ENCODE data around the gene KAZN.

Gene KAZN

DNA sequence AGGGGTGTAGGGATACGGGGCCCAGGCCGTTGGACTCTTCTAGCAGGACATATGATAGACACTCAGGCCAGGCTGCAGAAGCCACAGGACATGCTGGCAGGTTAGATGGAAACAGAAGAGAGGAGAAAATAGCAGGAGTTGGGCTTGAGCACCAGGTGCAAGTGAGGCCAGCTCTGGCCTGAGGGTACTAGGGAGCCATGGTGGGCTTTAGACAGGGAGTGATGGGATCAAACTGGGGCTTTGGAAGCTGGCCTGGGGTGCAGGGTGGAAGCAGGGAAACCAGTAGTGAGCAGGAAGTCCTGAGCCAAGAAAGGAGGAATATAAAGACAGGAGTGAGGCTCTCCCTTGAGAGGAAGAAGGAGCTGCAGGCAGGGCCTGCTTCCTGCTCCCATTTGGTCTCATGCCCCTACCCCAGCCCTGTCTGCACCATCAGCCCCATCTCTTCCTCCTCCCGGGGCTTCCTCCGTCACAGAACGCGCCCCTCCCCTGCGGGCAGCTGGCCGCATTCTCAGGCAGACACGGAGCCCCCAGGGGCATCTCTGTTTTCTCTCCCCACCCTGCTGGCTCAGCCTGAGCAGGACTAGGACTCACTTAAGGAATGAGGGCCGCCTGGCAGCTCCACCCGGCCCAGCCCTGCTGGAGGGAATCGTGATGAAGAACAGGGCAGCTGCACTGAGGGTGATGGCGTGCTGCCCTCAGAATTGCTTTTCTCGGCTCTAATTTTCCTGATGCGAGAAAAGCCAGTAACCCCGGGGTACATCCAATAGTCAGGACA lies 389.5 kb downstream of the KAZN start:
- DNase-seq (ENCODE audit: low read depth), result no peak

DNA sequence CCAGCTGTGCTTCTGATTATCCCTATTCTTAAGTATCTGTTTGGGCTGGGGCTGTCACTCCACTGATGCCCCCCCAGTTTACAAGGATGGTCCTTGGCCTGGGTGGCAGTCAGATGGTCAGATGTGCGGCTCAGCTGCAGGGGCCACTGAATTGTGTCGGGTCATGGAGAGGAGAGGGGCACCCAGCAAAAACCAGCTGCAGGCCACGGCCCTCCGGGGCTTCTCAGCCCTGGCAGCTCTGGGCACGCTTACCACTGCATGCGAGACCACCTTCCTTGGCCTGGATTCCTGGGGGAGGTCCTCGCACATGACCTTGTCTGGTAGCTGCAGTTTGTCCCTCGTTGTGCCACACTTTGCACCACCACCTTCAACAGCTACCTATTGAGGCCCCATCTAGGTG lies 390.2 kb downstream of the KAZN start:
- DNase-seq (ENCODE audit: low read depth), result no peak

DNA sequence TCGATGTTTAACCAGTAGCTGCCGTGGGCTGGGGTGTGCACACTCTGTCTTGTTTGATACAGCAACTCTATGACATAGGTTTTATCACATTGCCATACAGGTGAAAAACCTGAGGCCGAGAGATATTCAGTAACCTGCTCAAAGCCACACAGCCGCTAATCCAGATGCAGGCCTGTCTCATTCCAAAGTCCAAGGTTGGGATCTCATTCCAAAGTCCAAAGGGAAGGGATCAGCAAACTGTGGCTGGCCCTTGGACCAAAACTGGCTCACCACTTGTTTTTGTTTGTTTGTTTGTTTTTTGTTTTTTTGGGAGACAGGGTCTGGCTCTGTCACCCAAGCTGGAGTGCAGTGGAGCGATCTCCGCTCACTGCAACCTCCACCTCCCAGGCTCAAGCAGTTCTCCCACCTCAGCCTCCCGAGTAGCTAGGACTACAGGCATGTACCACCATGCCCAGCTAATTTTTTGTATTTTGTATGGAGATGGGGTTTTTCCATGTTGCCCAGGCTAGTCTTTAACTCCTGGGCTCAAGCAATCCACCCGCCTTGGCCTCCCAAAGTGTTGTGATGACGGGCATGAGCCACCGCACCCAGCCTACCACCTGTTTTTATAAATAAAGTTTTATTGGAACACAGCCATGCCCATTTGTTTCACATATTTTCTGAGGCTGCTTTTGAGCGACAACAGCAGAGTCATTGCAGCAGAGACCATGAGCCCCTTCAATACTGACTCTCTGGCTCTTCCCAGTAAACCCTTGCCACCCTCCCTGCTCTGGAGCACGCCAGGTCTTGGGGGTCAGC lies 391.6 kb downstream of the KAZN start:
- DNase-seq (ENCODE audit: low read depth), result no peak

DNA sequence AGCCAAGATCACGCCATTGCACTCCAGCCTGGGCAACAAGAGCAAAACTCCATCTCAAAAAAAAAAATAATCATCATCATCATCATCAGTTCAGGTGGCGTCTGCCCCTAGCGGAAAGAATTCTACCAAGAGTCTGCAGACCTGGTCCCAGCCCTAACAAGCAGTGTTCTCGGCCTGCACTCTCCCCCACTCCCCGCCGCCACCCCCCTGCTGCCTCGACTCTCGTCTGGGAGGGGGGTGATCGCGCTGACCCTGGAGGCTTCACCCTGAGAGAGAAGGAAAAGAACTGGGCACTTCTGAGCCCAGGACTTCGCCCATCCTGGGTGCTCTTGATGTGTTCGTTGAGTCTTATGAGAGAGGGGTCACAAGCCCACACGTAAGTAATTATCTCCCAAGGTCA lies 394.9 kb downstream of the KAZN start:
- no peak for DNase-seq (ENCODE audit: low read depth)

- no peak for DNase-seq (ENCODE audit: low read depth)
Measured at GRCh38 chr1:14994148-14994547, 395.7 kb downstream of the KAZN start.

DNA sequence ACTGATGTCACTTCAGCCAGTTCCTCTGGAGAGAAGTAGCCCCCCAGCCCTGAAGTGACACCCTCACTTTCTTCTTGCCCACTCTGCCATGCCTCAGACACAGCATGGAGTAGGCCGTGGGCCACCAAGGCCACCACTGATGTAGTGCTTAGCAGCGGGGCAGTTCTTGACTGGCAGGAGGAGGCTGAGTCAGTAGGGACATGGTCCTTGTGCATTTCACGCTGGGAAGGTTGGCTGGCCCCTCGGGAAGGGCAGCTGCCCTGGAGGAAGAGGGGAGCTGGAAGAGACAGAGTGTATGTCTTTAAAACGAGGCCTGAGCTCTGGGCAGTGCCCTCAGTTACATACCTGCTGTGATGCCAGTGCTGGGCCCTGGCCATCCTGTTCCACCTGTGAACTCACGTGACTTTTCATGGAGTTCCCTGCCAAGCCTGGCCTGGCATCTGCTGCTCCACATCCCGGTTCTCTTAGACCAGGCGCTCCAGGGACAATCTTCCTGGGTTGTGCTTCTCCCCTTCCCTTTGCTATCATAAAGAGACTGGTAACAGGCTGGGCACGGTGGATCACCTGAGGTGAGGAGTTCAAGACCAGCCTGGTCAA lies 396.5 kb downstream of the KAZN start:
- no peak for DNase-seq (ENCODE audit: low read depth)

DNA sequence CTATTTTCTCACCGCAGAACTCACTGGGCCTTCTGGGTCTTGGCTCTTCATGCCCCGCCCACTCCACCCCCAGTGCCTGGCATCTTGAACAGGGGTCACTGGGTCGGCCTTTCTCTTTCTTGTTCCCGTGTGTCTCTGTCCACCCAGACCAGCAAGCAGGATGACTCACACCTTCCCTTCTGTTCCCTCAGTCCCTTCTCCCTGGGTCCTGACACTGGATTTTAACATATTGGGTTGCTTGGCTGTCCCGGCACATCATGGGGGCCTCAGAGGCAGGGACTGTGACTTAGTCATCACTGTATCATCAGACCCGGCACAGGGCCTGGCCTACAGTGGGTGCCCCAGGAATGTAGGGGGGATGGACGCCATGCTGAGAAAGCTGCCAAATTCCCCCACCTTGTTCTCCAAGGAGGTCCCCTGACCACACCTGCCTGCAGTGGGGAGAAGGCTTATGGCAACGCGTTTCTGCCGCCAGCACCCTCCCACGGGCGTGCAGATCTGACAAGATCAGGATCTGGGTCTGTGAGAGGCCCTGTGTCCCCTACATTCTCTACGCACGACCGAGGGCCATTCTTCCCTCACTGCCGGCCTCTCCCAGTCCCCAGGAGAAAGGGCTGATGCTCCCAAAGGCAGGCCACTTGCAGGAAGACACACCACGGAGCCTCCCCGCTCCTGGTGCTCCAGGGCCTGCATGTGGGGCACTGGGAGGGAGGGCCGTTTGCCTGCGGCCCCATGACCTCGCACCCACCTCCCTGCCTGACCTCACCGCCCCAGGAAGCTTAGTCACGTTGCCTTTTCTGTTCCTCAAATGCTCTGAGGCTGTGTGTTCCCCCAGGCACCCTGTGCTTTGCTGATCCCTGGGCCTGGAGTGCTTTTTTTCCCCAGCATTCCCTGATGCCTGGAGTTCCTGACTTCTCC lies 397.9 kb downstream of the KAZN start:
- no peak for DNase-seq (ENCODE audit: low read depth)

- no peak for DNase-seq (ENCODE audit: low read depth)
Measured at GRCh38 chr1:14997646-14998276, 399.3 kb downstream of the KAZN start.

- no peak for DNase-seq (ENCODE audit: low read depth)
Measured at GRCh38 chr1:14999441-14999840, 401.0 kb downstream of the KAZN start.

DNA sequence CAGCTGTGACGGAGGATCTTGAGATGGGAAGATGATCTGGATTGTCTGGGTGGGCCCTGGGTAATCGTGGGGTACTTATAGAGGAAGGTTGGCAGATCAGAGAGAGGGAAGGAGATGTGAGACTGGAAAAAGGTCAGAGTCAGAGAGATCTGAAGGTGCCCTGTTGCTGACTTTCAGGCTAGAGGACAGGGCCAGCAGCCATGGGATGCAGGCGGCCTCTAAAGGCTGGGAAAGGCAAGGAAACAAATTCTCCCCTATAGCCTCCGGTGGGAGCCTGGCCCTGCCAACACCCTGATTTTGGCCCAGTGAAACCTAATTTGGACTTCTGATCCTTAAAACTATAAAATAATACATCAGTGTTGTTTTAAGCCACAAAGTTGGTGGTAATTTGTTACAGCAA lies 401.5 kb downstream of the KAZN start:
- no peak for DNase-seq (ENCODE audit: low read depth)

- DNase-seq (ENCODE audit: low read depth), result no peak
Measured at GRCh38 chr1:15000671-15001070, 402.2 kb downstream of the KAZN start.

DNA sequence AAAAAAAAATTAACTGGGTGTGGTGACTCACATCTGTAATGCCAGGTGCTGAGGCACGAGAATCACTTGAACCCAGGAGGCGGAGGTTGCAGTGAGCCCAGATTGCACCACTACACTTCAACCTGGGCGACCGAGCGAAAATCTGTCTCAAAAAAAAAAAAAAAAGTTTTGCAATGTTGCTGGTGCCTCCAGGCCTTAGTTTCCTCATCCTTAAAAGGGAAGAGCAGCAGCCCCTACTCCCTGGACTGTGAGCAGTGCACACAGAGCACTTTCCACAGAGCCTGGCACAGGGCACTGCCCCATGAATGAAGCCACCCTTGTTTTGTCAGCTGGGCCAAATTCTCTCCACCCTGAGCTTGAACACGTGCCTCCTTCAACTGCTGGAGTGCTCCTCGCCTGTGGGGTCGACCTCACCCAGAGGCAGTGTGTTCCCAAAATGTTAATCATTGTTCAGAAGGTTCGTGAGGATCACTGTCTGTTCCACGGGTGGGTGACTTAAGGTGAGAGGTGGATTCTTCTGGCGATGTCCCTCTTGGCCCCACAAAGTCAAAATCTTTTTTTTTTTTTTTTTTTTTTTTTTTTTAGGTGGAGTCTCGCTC lies 402.9 kb downstream of the KAZN start:
- DNase-seq (ENCODE audit: low read depth), result no peak

DNA sequence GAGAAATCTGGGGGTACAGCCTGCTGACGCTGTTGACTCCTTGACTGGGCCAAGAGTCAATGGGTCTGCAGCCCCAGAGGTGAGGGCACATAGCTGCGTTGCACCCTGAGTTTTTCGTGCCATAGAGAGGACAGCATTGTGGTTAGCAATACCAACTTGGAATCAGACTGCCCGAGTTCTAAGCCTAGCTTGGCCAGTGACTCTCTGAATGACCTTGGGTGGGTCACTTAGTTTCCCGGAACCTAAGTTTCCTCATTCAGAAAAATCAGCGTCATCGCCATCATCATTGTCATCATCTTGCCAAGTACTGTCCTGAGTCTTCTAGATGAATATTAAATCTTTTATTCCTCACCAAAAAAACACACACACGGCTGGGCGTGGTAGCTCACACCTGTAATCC lies 403.8 kb downstream of the KAZN start:
- DNase-seq (ENCODE audit: low read depth), result no peak

GRCh38 chr1:15004396-15004795 lies 405.9 kb downstream of the KAZN start:
- DNase-seq (ENCODE audit: low read depth), result no peak

GRCh38 chr1:15005116-15005515 lies 406.6 kb downstream of the KAZN start:
- DNase-seq (ENCODE audit: low read depth), result no peak

- DNase-seq (ENCODE audit: low read depth), result no peak
Measured at GRCh38 chr1:15007368-15007767, 408.9 kb downstream of the KAZN start.

DNA sequence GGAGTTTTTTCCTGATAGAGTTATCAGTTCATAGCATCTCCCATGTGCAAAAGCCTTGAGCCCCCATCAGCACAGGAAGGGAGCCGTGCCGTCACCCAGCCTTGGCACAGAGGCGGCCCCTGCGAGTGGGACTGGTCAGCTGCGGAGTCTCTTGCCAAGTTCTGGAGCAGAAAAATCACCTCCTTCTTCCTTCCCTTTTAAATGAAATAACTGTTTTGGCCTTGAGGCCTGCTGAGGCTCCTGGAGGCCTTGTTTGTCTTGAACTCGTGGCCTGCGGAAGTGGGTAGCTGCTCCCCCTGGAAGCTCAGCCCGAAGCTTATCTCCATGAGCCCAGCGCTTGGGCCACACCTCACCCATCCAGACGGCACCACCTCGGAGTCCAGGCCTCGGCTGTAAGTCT lies 409.4 kb downstream of the KAZN start:
- DNase-seq (ENCODE audit: low read depth), result no peak

GRCh38 chr1:15008783-15009729 lies 410.6 kb downstream of the KAZN start:
- no peak for DNase-seq (ENCODE audit: low read depth)

- no peak for DNase-seq (ENCODE audit: low read depth)
Measured at GRCh38 chr1:15011160-15011559, 412.7 kb downstream of the KAZN start.

- DNase-seq (ENCODE audit: low read depth), result no peak
Measured at GRCh38 chr1:15011661-15012060, 413.2 kb downstream of the KAZN start.

All from activated T-helper 9 cell treated with anti-CD3 and anti-CD28 coated beads, Interleukin-2, amount 50 U/mL, for 16 hours (primary cell).